Mesendoderm (in vitro differentiated cells): Measurements from ENCODE around the gene DAW1.

Source experiments
- DNase-seq: peaks from one replicate; pipeline ENCODE4 v3.0.0; 2013
- H2AK5ac ChIP-seq: 2 replicates; pipeline ENCODE4 v1.6.1; 2013; ENCODE audit warnings: low read length, inconsistent platforms
- H2BK120ac ChIP-seq: 2 replicates; pipeline ENCODE4 v1.6.1; 2013; ENCODE audit warnings: low read depth, mild to moderate bottlenecking, low read length, moderate library complexity, mixed read lengths
- H2BK15ac ChIP-seq: replicated peaks from 2 replicates; pipeline ENCODE4 v1.6.1; 2013; ENCODE audit warnings: low read depth, mild to moderate bottlenecking, moderate library complexity
- H2BK5ac ChIP-seq: 2 replicates; pipeline ENCODE4 v1.6.1; 2013; ENCODE audit warnings: low read length, inconsistent platforms
- H3K18ac ChIP-seq: 2 replicates; pipeline ENCODE4 v1.6.1; 2013; ENCODE audit warnings: mild to moderate bottlenecking, low read length, mixed read lengths
- H3K23ac ChIP-seq: one replicate; pipeline ENCODE4 v1.6.1; 2013; ENCODE audit warnings: low read length
- H3K27ac ChIP-seq: 2 replicates; pipeline ENCODE4 v1.5.1; 2013; ENCODE audit warnings: low read depth, mild to moderate bottlenecking, inconsistent platforms, low read length, moderate library complexity
- H3K27me3 ChIP-seq: 2 replicates; pipeline ENCODE4 v1.6.1; 2013; ENCODE audit warnings: low read length, control low read depth, mild to moderate bottlenecking, inconsistent platforms; ENCODE audit not compliant: insufficient read depth, poor library complexity
- H3K36me3 ChIP-seq: 2 replicates; pipeline ENCODE4 v1.6.1; 2013; ENCODE audit warnings: low read length, inconsistent platforms; ENCODE audit not compliant: control insufficient read depth, insufficient read depth
- H3K4ac ChIP-seq: one replicate; pipeline ENCODE4 v1.6.1; 2013; ENCODE audit warnings: low read depth, mild to moderate bottlenecking, low read length, moderate library complexity
- H3K4me1 ChIP-seq: 2 replicates; pipeline ENCODE4 v1.6.1; 2013; ENCODE audit warnings: low read depth, low read length, inconsistent platforms; ENCODE audit not compliant: control insufficient read depth
- H3K4me2 ChIP-seq: 2 replicates; pipeline ENCODE4 v1.6.1; 2013; ENCODE audit warnings: low read length
- H3K4me3 ChIP-seq: 2 replicates; pipeline ENCODE4 v1.5.1; 2013; ENCODE audit warnings: mild to moderate bottlenecking, low read length
- H3K56ac ChIP-seq: one replicate; pipeline ENCODE4 v1.6.1; 2013; ENCODE audit warnings: low read length
- H3K79me1 ChIP-seq: 2 replicates; pipeline ENCODE4 v1.6.1; 2013; ENCODE audit warnings: low read length, inconsistent platforms
- H3K79me2 ChIP-seq: 2 replicates; pipeline ENCODE4 v1.6.1; 2013; ENCODE audit warnings: mild to moderate bottlenecking, low read length; ENCODE audit not compliant: control insufficient read depth, insufficient read depth
- H3K9ac ChIP-seq: 2 replicates; pipeline ENCODE4 v1.6.1; 2013; ENCODE audit warnings: low read length, inconsistent platforms
- H4K5ac ChIP-seq: one replicate; pipeline ENCODE4 v1.6.1; 2013; ENCODE audit warnings: low read length
- H4K8ac ChIP-seq: one replicate; pipeline ENCODE4 v1.6.1; 2013; ENCODE audit warnings: low read depth, mild to moderate bottlenecking, control low read depth, low read length, moderate library complexity
- WGBS: extraction: QIAGEN DNeasy Blood & Tissue Kit; methylation state at CpG from one replicate; pipeline ENCODE4 v1.1.7; 2013; ENCODE audit warnings: low lambda C conversion rate, missing lambda C conversion rate; ENCODE audit not compliant: insufficient coverage; ENCODE audit errors: extremely low coverage; 5-methylcytosine and 5-hydroxymethylcytosine counted together

Gene DAW1

GRCh38 chr2:227903381-227903780 lies 31.9 kb downstream of the DAW1 start:
- Histone ChIP-seq H3K9ac (no peak overlapping the region), H3K4me3 (no peak overlapping the region), H3K23ac (no peak overlapping the region), H3K27ac (no peak overlapping the region), H3K36me3 (no peaks in the 10 kb centered on the region), H4K5ac (no peak overlapping the region), H3K56ac (no peak overlapping the region), H2AK5ac (no peak overlapping the region), H3K18ac (no peak overlapping the region), H2BK15ac (no peak overlapping the region), H3K79me2 (no peaks in the 10 kb centered on the region), H2BK120ac (no peak overlapping the region), H4K8ac (no peak overlapping the region), H3K4me1 (no peaks in the 10 kb centered on the region), H3K4ac (no peak overlapping the region), H3K4me2 (no peak overlapping the region), H3K27me3 (no peaks in the 10 kb centered on the region), H3K79me1 (no peaks in the 10 kb centered on the region), H2BK5ac (no peak overlapping the region)
- no peak for DNase-seq
- no CpG with 5 or more reads among the region's 2 CpGs for WGBS

- no peaks in the 10 kb centered on the region for H3K79me1 ChIP-seq
- DNase-seq: no peak
- H3K36me3 ChIP-seq: no peaks in the 10 kb centered on the region
- H3K9ac ChIP-seq: no peak overlapping the region
- no peak overlapping the region for H3K4me2 ChIP-seq
- no peak overlapping the region for H3K23ac ChIP-seq
- H3K79me2 ChIP-seq: no peaks in the 10 kb centered on the region
- no peak overlapping the region for H3K18ac ChIP-seq
- H3K56ac ChIP-seq: no peak overlapping the region
- no peaks in the 10 kb centered on the region for H3K4me1 ChIP-seq
- no peak overlapping the region for H2BK5ac ChIP-seq
- H4K5ac ChIP-seq: no peak overlapping the region
- no peak overlapping the region for H3K4me3 ChIP-seq
- no peak overlapping the region for H4K8ac ChIP-seq
- no peaks in the 10 kb centered on the region for H3K27me3 ChIP-seq
- H3K4ac ChIP-seq: no peak overlapping the region
- no CpG with 5 or more reads among the region's 1 CpG for WGBS
- no peak overlapping the region for H2BK120ac ChIP-seq
- H2AK5ac ChIP-seq: no peak overlapping the region
- no peak overlapping the region for H3K27ac ChIP-seq
- no peak overlapping the region for H2BK15ac ChIP-seq
Measured at GRCh38 chr2:227906991-227907390, 35.6 kb downstream of the DAW1 start.

GRCh38 chr2:227908266-227909054 lies 37.0 kb downstream of the DAW1 start:
- no peak overlapping the region for H3K23ac ChIP-seq
- H2BK5ac ChIP-seq: no peak overlapping the region
- WGBS: no CpG with 5 or more reads among the region's 7 CpGs
- H3K79me1 ChIP-seq: no peaks in the 10 kb centered on the region
- H3K4me2 ChIP-seq: no peak overlapping the region
- H3K27ac ChIP-seq: no peak overlapping the region
- H3K18ac ChIP-seq: no peak overlapping the region
- H4K5ac ChIP-seq: no peak overlapping the region
- no peak for DNase-seq
- H2BK15ac ChIP-seq: no peak overlapping the region
- H2BK120ac ChIP-seq: no peak overlapping the region
- H3K36me3 ChIP-seq: no peaks in the 10 kb centered on the region
- H3K79me2 ChIP-seq: no peaks in the 10 kb centered on the region
- no peaks in the 10 kb centered on the region for H3K4me1 ChIP-seq
- H3K4ac ChIP-seq: no peak overlapping the region
- no peaks in the 10 kb centered on the region for H3K27me3 ChIP-seq
- no peak overlapping the region for H3K4me3 ChIP-seq
- no peak overlapping the region for H4K8ac ChIP-seq
- H3K9ac ChIP-seq: no peak overlapping the region
- H3K56ac ChIP-seq: no peak overlapping the region
- H2AK5ac ChIP-seq: no peak overlapping the region

GRCh38 chr2:227914362-227914761 lies 42.9 kb downstream of the DAW1 start:
- DNase-seq: no peak
- Histone ChIP-seq H2BK120ac (no peak overlapping the region), H2BK15ac (no peak overlapping the region), H3K36me3 (no peaks in the 10 kb centered on the region), H3K27ac (no peak overlapping the region), H3K9ac (no peak overlapping the region), H3K4me2 (no peak overlapping the region), H3K27me3 (no peaks in the 10 kb centered on the region), H3K79me1 (no peaks in the 10 kb centered on the region), H4K8ac (no peak overlapping the region), H3K79me2 (no peaks in the 10 kb centered on the region), H4K5ac (no peak overlapping the region), H3K4ac (no peak overlapping the region), H3K4me1 (no peaks in the 10 kb centered on the region), H3K18ac (no peak overlapping the region), H2BK5ac (no peak overlapping the region), H3K56ac (no peak overlapping the region), H3K23ac (no peak overlapping the region), H2AK5ac (no peak overlapping the region), H3K4me3 (no peak overlapping the region)
- WGBS: no CpG with 5 or more reads among the region's 2 CpGs

GRCh38 chr2:227921648-227922047 lies 50.2 kb downstream of the DAW1 start:
- Histone ChIP-seq H2AK5ac (no peak overlapping the region), H3K4me2 (no peak overlapping the region), H3K27ac (no peak overlapping the region), H4K8ac (no peak overlapping the region), H3K9ac (no peak overlapping the region), H2BK15ac (no peak overlapping the region), H3K23ac (no peak overlapping the region), H3K36me3 (no peaks in the 10 kb centered on the region), H3K4me3 (no peak overlapping the region), H3K4me1 (no peaks in the 10 kb centered on the region), H3K79me1 (no peaks in the 10 kb centered on the region), H2BK120ac (no peak overlapping the region), H4K5ac (no peak overlapping the region), H3K18ac (no peak overlapping the region), H2BK5ac (no peak overlapping the region), H3K27me3 (no peaks in the 10 kb centered on the region), H3K4ac (no peak overlapping the region), H3K79me2 (no peaks in the 10 kb centered on the region), H3K56ac (no peak overlapping the region)
- WGBS: no CpG with 5 or more reads among the region's 4 CpGs
- no peak for DNase-seq

GRCh38 chr2:227932001-227932400 lies 60.6 kb downstream of the DAW1 start:
- WGBS: no CpG with 5 or more reads among the region's 6 CpGs
- no peaks in the 10 kb centered on the region for H3K79me2 ChIP-seq
- no peak overlapping the region for H3K4me3 ChIP-seq
- H3K27me3 ChIP-seq: no peaks in the 10 kb centered on the region
- no peak overlapping the region for H2BK120ac ChIP-seq
- H3K36me3 ChIP-seq: no peaks in the 10 kb centered on the region
- no peak overlapping the region for H4K8ac ChIP-seq
- H2AK5ac ChIP-seq: no peak overlapping the region
- no peak overlapping the region for H3K9ac ChIP-seq
- H4K5ac ChIP-seq: no peak overlapping the region
- no peaks in the 10 kb centered on the region for H3K4me1 ChIP-seq
- no peak overlapping the region for H2BK15ac ChIP-seq
- no peak overlapping the region for H3K18ac ChIP-seq
- no peak overlapping the region for H3K4me2 ChIP-seq
- H3K79me1 ChIP-seq: no peaks in the 10 kb centered on the region
- H3K56ac ChIP-seq: no peak overlapping the region
- no peak for DNase-seq
- H3K23ac ChIP-seq: no peak overlapping the region
- H3K4ac ChIP-seq: no peak overlapping the region
- H2BK5ac ChIP-seq: no peak overlapping the region
- no peak overlapping the region for H3K27ac ChIP-seq
